ENCODE data around the gene ZDHHC13.
"Not testable (repeated sequence)": the region's sequence is repeated elsewhere in the genome, so short reads cannot be mapped to it uniquely, and the experiment has no call there.

ZDHHC13 gene

GRCh38 chr11:19121646-19122045, 4.7 kb downstream of the ZDHHC13 start:
- Mint-ChIP-seq H3K27ac (no peak overlapping the region), H3K36me3 (peaks cover 11% of the 10 kb centered on the region), H3K4me1 (ENCODE audit: low read depth) (peaks cover 54% of the 10 kb centered on the region), H3K9me3 (ENCODE audit: low read depth) (no peaks in the 10 kb centered on the region), H3K4me3 (no peak overlapping the region), H3K27me3 (no peaks in the 10 kb centered on the region)

GRCh38 chr11:19122960-19123615, 6.1 kb downstream of the ZDHHC13 start:
- peaks cover 2% of the 10 kb centered on the region for H3K9me3 Mint-ChIP-seq (ENCODE audit: low read depth)
- H3K4me1 Mint-ChIP-seq (ENCODE audit: low read depth), result peaks cover 44% of the 10 kb centered on the region
- H3K36me3 Mint-ChIP-seq, result peaks cover 24% of the 10 kb centered on the region
- no peak overlapping the region for H3K27ac Mint-ChIP-seq
- H3K27me3 Mint-ChIP-seq, result no peaks in the 10 kb centered on the region
- no peak overlapping the region for H3K4me3 Mint-ChIP-seq

- H3K27ac Mint-ChIP-seq; H3K4me3 Mint-ChIP-seq; H3K27me3 Mint-ChIP-seq; H3K4me1 Mint-ChIP-seq (ENCODE audit: low read depth); H3K9me3 Mint-ChIP-seq (ENCODE audit: low read depth): not testable (repeated sequence)
- peaks cover 30% of the 10 kb centered on the region for H3K36me3 Mint-ChIP-seq
Measured at GRCh38 chr11:19126562-19127325, 9.8 kb downstream of the ZDHHC13 start.

GRCh38 chr11:19134004-19134403, 17.0 kb downstream of the ZDHHC13 start:
- peaks cover 23% of the 10 kb centered on the region for H3K36me3 Mint-ChIP-seq
- no peaks in the 10 kb centered on the region for H3K27me3 Mint-ChIP-seq
- no peak overlapping the region for H3K4me3 Mint-ChIP-seq

GRCh38 chr11:19136884-19137283, 19.9 kb downstream of the ZDHHC13 start:
- H3K27me3 Mint-ChIP-seq; H3K4me3 Mint-ChIP-seq; H3K27ac Mint-ChIP-seq; H3K4me1 Mint-ChIP-seq (ENCODE audit: low read depth); H3K9me3 Mint-ChIP-seq (ENCODE audit: low read depth): not testable (repeated sequence)
- H3K36me3 Mint-ChIP-seq, result peaks cover 16% of the 10 kb centered on the region

More at GRCh38 chr11:19134004-19134403, 17.0 kb downstream of the ZDHHC13 start:
- Mint-ChIP-seq H3K9me3 (ENCODE audit: low read depth) (peaks cover 10% of the 10 kb centered on the region), H3K27ac (no peak overlapping the region), H3K4me1 (ENCODE audit: low read depth) (peaks cover 2% of the 10 kb centered on the region)

GRCh38 chr11:19145319-19145718, 28.4 kb downstream of the ZDHHC13 start:
- no peaks in the 10 kb centered on the region for H3K4me1 Mint-ChIP-seq (ENCODE audit: low read depth)
- no peak overlapping the region for H3K4me3 Mint-ChIP-seq
- H3K9me3 Mint-ChIP-seq (ENCODE audit: low read depth), result no peaks in the 10 kb centered on the region
- no peak overlapping the region for H3K27ac Mint-ChIP-seq
- no peaks in the 10 kb centered on the region for H3K27me3 Mint-ChIP-seq
- H3K36me3 Mint-ChIP-seq, result peaks cover 12% of the 10 kb centered on the region

- Mint-ChIP-seq H3K36me3 (peaks cover 39% of the 10 kb centered on the region), H3K27me3 (no peaks in the 10 kb centered on the region), H3K9me3 (ENCODE audit: low read depth) (no peaks in the 10 kb centered on the region), H3K4me1 (ENCODE audit: low read depth) (no peaks in the 10 kb centered on the region), H3K4me3 (no peak overlapping the region), H3K27ac (no peak overlapping the region)
Measured at GRCh38 chr11:19156892-19157291, 39.9 kb downstream of the ZDHHC13 start.

GRCh38 chr11:19160847-19161246, 43.9 kb downstream of the ZDHHC13 start:
- Mint-ChIP-seq H3K27me3 (no peaks in the 10 kb centered on the region), H3K36me3 (peaks cover 22% of the 10 kb centered on the region), H3K4me1 (ENCODE audit: low read depth) (no peaks in the 10 kb centered on the region), H3K27ac (no peak overlapping the region), H3K4me3 (no peak overlapping the region), H3K9me3 (ENCODE audit: low read depth) (no peaks in the 10 kb centered on the region)

- Mint-ChIP-seq H3K27me3 (no peaks in the 10 kb centered on the region), H3K27ac (no peak overlapping the region), H3K36me3 (peaks cover 21% of the 10 kb centered on the region), H3K4me1 (ENCODE audit: low read depth) (no peaks in the 10 kb centered on the region), H3K4me3 (no peak overlapping the region), H3K9me3 (ENCODE audit: low read depth) (no peaks in the 10 kb centered on the region)
Measured at GRCh38 chr11:19161651-19162050, 44.7 kb downstream of the ZDHHC13 start.

GRCh38 chr11:19162951-19163505, 46.1 kb downstream of the ZDHHC13 start:
- H3K9me3 Mint-ChIP-seq (ENCODE audit: low read depth), result no peaks in the 10 kb centered on the region
- no peak overlapping the region for H3K4me3 Mint-ChIP-seq
- H3K27me3 Mint-ChIP-seq, result no peaks in the 10 kb centered on the region
- no peak overlapping the region for H3K27ac Mint-ChIP-seq
- H3K4me1 Mint-ChIP-seq (ENCODE audit: low read depth), result no peaks in the 10 kb centered on the region
- peaks cover 21% of the 10 kb centered on the region for H3K36me3 Mint-ChIP-seq

- Mint-ChIP-seq H3K9me3 (ENCODE audit: low read depth) (no peaks in the 10 kb centered on the region), H3K27ac (no peak overlapping the region), H3K4me1 (ENCODE audit: low read depth) (no peaks in the 10 kb centered on the region), H3K27me3 (no peaks in the 10 kb centered on the region), H3K36me3 (peaks cover 24% of the 10 kb centered on the region), H3K4me3 (no peak overlapping the region)
Measured at GRCh38 chr11:19163617-19164016, 46.6 kb downstream of the ZDHHC13 start.

GRCh38 chr11:19164230-19164855, 47.4 kb downstream of the ZDHHC13 start:
- H3K27me3 Mint-ChIP-seq, result no peaks in the 10 kb centered on the region
- H3K36me3 Mint-ChIP-seq, result peaks cover 25% of the 10 kb centered on the region
- H3K9me3 Mint-ChIP-seq (ENCODE audit: low read depth), result no peaks in the 10 kb centered on the region
- H3K4me3 Mint-ChIP-seq, result no peak overlapping the region
- H3K4me1 Mint-ChIP-seq (ENCODE audit: low read depth), result no peaks in the 10 kb centered on the region
- no peak overlapping the region for H3K27ac Mint-ChIP-seq

- H3K27me3 Mint-ChIP-seq, result no peaks in the 10 kb centered on the region
- H3K4me1 Mint-ChIP-seq (ENCODE audit: low read depth), result no peaks in the 10 kb centered on the region
- H3K9me3 Mint-ChIP-seq (ENCODE audit: low read depth), result no peaks in the 10 kb centered on the region
- H3K4me3 Mint-ChIP-seq, result no peak overlapping the region
- no peak overlapping the region for H3K27ac Mint-ChIP-seq
- H3K36me3 Mint-ChIP-seq, result peaks cover 22% of the 10 kb centered on the region
Measured at GRCh38 chr11:19164881-19165280, 47.9 kb downstream of the ZDHHC13 start.

- Mint-ChIP-seq H3K27ac (no peak overlapping the region), H3K27me3 (no peaks in the 10 kb centered on the region), H3K36me3 (peaks cover 23% of the 10 kb centered on the region)
Measured at GRCh38 chr11:19168090-19168489, 51.1 kb downstream of the ZDHHC13 start.

GRCh38 chr11:19173004-19173689, 56.2 kb downstream of the ZDHHC13 start:
- H3K36me3 Mint-ChIP-seq, result peaks cover 36% of the 10 kb centered on the region
- no peaks in the 10 kb centered on the region for H3K9me3 Mint-ChIP-seq (ENCODE audit: low read depth)
- H3K27ac Mint-ChIP-seq, result no peak overlapping the region

More at GRCh38 chr11:19168090-19168489, 51.1 kb downstream of the ZDHHC13 start:
- Mint-ChIP-seq H3K4me3 (no peak overlapping the region), H3K4me1 (ENCODE audit: low read depth) (no peaks in the 10 kb centered on the region), H3K9me3 (ENCODE audit: low read depth) (no peaks in the 10 kb centered on the region)

More at GRCh38 chr11:19173004-19173689, 56.2 kb downstream of the ZDHHC13 start:
- Mint-ChIP-seq H3K4me1 (ENCODE audit: low read depth) (no peaks in the 10 kb centered on the region), H3K27me3 (no peaks in the 10 kb centered on the region), H3K4me3 (no peak overlapping the region)
